HUES64 (cell line): ENCODE measurements around the gene GNB3.

ENCODE experiments used
- H3K27ac ChIP-seq: 2 replicates; pipeline ENCODE4 v1.7.0; 2013; ENCODE audit warnings: low read depth, low read length, inconsistent platforms
- H3K27me3 ChIP-seq: 2 replicates; pipeline ENCODE4 v1.6.1; 2013; ENCODE audit warnings: mild to moderate bottlenecking, low read length; ENCODE audit not compliant: insufficient read depth
- H3K36me3 ChIP-seq: 2 replicates; pipeline ENCODE4 v1.6.1; 2013; ENCODE audit warnings: mild to moderate bottlenecking, low read length; ENCODE audit not compliant: insufficient read depth
- H3K4me1 ChIP-seq: 2 replicates; pipeline ENCODE4 v1.6.1; 2013; ENCODE audit warnings: mild to moderate bottlenecking, low read length, moderate library complexity; ENCODE audit not compliant: insufficient read depth
- H3K4me3 ChIP-seq: 2 replicates; pipeline ENCODE4 v1.5.1; 2013; ENCODE audit warnings: mild to moderate bottlenecking, low read length, moderate library complexity
- H3K9ac ChIP-seq: 2 replicates; pipeline ENCODE4 v1.6.1; 2013; ENCODE audit warnings: mild to moderate bottlenecking, low read depth, low read length
- H3K9me3 ChIP-seq: 2 replicates; pipeline ENCODE4 v1.6.1; 2013; ENCODE audit warnings: low read depth, low read length; ENCODE audit not compliant: insufficient read depth
- WGBS: fragments of 150-250, 120-280 bp; methylation state at CpG from one replicate; pipeline ENCODE4 v1.1.7; 2013; ENCODE audit warnings: missing lambda C conversion rate; 5-methylcytosine and 5-hydroxymethylcytosine counted together

GNB3 gene

DNA sequence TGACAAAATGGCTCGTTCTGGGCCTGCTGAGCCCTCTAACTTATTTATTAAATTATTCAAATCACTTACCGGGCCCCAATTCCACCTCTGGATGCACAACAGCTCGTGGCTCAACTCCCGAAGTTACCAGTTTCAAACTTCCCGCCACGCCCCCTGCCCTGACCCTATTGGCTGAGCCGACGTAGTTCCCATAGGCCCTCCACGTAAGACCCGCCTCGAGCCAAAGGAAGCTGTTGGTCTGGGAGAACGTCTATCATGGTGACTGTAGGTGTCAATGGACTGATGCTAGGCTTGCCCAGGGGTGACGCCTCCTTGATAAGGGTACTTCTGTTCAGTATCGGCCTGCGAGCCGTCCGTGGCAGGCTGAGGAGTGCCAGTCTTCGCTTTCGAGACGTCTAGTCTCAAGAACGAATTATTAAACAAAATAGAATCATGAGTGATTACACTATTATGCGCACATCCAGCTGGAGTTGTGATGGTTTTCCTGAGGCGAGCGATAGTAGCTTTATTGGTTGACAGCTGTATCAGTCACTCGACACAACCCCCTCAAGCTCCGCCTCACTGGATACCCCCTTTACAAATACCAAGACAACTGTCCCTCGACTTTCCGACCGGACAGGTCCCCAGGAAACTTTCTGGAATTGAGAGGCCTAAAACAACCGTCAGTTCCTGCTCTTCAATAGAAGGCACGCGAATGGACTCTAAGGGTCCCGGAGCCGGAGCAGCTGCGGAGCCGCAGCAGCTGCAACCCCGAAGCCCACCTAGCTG lies 10.6 kb downstream of the GNB3 start, which contains the start of gene CDCA3:
TSS of gene CDCA3 (minus strand) at position 134 of the 768 bp plus-strand sequence. CDS start 334 bp downstream, outside the sequence.
- H3K27me3 ChIP-seq, result no peaks in the 10 kb centered on the region
- under 1% methylated on average over 36 of the region's 37 CpGs for WGBS
- H3K27ac ChIP-seq, result peak within 1 kb of the TSS; percentile 76; the same call in 1 of the 2 replicates
- H3K36me3 ChIP-seq, result peaks cover 50% of the 10 kb centered on the region
- no peaks in the 10 kb centered on the region for H3K9me3 ChIP-seq
- H3K9ac ChIP-seq, result peak within 1 kb of the TSS; percentile 76
- peaks cover 10% of the 10 kb centered on the region for H3K4me1 ChIP-seq
- H3K4me3 ChIP-seq, result peak within 1 kb of the TSS; percentile 70

DNA sequence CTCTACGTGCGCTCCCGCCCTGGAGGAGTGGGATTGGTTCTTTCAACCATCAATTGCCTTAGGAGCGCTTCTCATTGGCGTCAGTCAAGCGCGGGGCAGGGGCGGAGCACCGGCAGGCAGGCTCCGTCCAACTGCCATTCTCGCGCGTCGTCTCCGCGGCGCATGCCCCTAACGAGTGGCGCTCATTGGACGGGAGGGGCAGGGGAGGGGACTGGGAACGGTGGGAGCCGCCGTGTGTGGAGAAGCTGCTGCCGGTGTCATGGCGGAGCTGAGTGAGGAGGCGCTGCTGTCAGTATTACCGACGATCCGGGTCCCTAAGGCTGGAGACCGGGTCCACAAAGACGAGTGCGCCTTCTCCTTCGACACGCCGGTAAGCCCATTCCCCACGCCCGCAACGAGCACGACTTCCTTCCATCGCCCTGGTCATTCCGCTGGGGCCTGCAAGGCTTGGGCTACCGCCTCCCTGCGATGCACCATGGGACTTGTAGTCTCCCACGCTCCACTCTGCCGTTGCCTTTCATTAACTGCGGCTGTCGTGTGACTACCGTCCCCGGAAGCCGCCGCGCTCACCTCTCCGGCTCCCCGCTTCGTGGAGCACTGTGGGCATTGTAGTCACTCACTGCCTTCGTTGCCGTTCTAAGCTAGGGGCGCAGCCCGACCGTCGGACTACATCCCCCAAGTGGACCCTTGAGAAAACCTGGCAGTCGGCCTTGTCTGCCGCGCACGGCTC lies 11.4 kb downstream of the GNB3 start, which contains the start of gene USP5:
TSS of gene USP5 (plus strand) at position 230 of the 730 bp plus-strand sequence. CDS start at position 260, 30 bp downstream.
- H3K36me3 ChIP-seq, result peaks cover 50% of the 10 kb centered on the region
- H3K4me3 ChIP-seq, result peak within 1 kb of the TSS; percentile 70
- peak within 1 kb of the TSS; percentile 76 for H3K9ac ChIP-seq
- WGBS, result under 1% methylated on average over 65 of the region's 65 CpGs
- no peaks in the 10 kb centered on the region for H3K9me3 ChIP-seq
- H3K27me3 ChIP-seq, result no peaks in the 10 kb centered on the region
- peak within 1 kb of the TSS; percentile 76; the same call in 1 of the 2 replicates for H3K27ac ChIP-seq
- H3K4me1 ChIP-seq, result peaks cover 10% of the 10 kb centered on the region

DNA sequence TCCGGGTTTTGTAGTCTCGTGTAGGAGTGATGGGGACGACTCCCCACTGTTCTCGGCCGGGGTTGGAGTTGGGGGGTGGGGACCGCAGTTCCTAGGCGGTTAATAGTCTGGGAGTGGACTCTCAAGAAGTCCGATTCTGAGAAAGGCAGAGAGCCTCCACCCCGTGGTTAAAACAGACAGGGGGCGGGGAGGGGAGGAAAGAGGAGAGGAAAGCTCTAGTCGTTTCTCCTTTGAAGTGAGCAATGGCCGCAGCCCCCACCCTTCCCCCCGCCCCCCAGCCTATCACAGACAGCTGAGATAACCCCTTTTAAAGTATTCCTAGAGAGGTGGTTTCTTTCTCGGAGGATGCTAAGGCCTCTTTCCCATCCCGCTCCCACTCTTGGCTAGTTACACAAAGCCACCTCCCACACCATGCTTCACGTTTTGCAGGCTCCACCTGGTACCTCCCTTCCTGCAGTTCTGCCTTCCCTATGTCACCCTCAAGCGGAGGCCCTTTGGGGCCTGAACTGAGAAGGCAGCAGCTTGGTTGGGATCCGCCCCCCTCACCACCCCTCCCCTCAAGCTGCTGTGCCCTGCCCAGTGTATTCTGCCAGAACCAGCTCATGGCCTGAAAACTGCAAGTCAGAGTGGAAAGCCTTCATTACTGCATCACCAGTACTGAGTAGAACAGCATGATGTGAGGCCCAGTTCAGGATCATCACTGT lies 12.1 kb downstream of the GNB3 start:
- Histone ChIP-seq H3K4me1 (peaks cover 10% of the 10 kb centered on the region), H3K4me3 (peak overlapping the region; percentile 70), H3K36me3 (peaks cover 50% of the 10 kb centered on the region), H3K9ac (peak overlapping the region; percentile 57; the same call in 1 of the 2 replicates), H3K9me3 (no peaks in the 10 kb centered on the region), H3K27me3 (no peaks in the 10 kb centered on the region), H3K27ac (peak overlapping the region; percentile 57; the same call in 1 of the 2 replicates)
- WGBS, result 3% methylated on average over 16 of the region's 18 CpGs

DNA sequence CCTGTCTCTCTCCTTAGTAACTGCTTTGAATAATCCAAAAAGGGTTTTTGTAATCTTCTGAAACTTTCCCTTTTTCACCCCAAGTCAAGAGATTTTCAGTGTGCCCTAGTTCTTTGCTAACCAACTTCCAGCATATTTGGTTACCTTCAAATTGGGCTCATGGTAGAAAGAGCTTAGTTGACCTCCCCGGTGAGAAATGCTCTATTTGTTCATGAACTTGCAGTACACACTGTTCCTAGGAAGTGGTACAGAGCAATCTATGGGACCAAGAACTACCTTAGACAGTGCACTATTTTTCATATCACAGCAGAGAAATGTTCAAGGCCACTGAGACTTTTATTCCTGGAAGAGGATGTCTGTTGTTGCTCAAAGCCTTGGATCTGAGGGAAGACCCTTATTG lies 12.9 kb downstream of the GNB3 start:
- Histone ChIP-seq H3K9ac (peak overlapping the region; percentile 57; the same call in 1 of the 2 replicates), H3K9me3 (no peaks in the 10 kb centered on the region), H3K4me3 (peak overlapping the region; percentile 70; the same call in 1 of the 2 replicates), H3K27ac (no peak overlapping the region), H3K4me1 (peaks cover 10% of the 10 kb centered on the region), H3K36me3 (peaks cover 51% of the 10 kb centered on the region), H3K27me3 (no peaks in the 10 kb centered on the region)
- WGBS, result 92% methylated on average over 1 of the region's 1 CpG

DNA sequence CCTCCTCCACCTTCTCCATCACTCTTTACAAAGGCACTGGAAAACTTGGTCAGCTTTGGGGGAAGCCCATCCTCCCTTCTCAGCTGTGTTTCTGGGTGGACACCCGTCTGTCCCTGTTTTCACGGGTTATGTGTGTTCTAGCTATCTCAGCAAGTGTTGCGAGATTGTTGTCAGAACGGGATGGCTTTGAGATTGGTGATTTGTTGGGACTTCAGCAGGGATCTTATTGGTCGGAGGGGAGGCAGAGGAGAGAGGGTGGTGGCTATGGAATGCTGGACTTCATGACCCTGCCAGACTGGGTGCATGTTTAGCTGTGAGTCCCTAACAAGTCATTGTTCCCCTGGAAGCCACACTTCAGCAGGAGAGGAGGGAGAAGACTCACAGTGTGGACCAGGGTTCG lies 13.3 kb downstream of the GNB3 start:
- no peak overlapping the region for H3K9ac ChIP-seq
- 91% methylated on average over 6 of the region's 6 CpGs for WGBS
- no peaks in the 10 kb centered on the region for H3K9me3 ChIP-seq
- no peak overlapping the region; the same call in 1 of the 2 replicates for H3K27ac ChIP-seq
- H3K27me3 ChIP-seq, result no peaks in the 10 kb centered on the region
- peaks cover 51% of the 10 kb centered on the region for H3K36me3 ChIP-seq
- H3K4me3 ChIP-seq, result no peak overlapping the region
- peaks cover 10% of the 10 kb centered on the region for H3K4me1 ChIP-seq

DNA sequence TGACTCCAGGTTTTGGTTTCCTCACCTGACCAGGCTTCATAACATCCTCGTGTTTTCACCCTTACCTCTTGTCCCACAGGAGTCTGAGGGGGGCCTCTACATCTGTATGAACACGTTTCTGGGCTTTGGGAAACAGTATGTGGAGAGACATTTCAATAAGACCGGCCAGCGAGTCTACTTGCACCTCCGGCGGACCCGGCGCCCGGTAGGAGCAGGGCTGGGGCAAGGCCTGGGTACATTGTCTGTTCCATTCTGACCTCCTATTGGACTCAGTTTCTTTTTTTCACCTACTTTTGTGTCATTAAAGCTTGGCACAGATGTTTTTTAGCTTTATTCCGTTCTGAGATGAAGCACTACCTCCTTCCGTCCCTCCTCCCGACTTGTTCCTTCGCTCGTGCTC lies 14.6 kb downstream of the GNB3 start:
- Histone ChIP-seq H3K27me3 (no peaks in the 10 kb centered on the region), H3K27ac (no peak overlapping the region), H3K36me3 (peaks cover 50% of the 10 kb centered on the region), H3K4me1 (peaks cover 8% of the 10 kb centered on the region), H3K9me3 (no peaks in the 10 kb centered on the region), H3K9ac (no peak overlapping the region), H3K4me3 (no peak overlapping the region)
- WGBS, result 95% methylated on average over 14 of the region's 14 CpGs

DNA sequence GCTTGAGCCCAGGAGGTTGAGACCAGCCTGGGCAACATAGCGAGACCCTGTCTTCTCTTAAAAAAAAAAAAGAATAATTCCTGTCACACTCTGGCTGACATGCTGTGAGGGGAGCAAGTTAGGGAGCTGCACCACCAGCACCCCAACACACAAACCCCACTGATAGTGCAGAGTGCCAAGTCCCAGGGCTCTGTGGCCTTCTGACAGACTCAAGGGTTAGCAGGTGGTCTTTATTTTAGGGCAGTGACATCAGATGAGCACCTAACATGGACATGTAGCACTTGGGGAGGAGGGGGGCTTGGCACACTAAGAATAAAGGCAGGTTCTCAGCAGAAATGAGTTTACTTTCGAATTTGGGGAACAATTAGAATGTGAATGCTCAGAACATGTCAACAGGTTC lies 18.1 kb downstream of the GNB3 start:
- no peak overlapping the region for H3K4me3 ChIP-seq
- H3K4me1 ChIP-seq, result 0 out of 2 replicates have a peak, but pooled peaks cover under 1% of the 10 kb centered on the region
- H3K36me3 ChIP-seq, result peaks cover 85% of the 10 kb centered on the region
- no peak overlapping the region for H3K9ac ChIP-seq
- WGBS, result 100% methylated on average over 1 of the region's 2 CpGs
- H3K27ac ChIP-seq, result no peak overlapping the region
- no peaks in the 10 kb centered on the region for H3K9me3 ChIP-seq
- H3K27me3 ChIP-seq, result no peaks in the 10 kb centered on the region

DNA sequence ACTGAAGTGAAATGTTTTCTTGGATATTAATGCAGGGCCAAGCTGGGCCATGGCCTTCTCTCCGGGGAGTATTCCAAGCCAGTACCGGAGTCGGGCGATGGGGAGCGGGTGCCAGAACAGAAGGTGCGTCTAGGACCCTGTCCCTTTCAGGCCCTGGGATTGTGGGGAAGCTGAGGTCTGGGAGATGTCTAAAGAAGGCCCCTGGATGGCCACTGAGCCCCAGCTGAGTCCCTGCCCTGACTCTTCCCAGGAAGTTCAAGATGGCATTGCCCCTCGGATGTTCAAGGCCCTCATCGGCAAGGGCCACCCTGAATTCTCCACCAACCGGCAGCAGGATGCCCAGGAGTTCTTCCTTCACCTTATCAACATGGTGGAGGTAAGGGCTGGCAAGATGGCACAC lies 19.4 kb downstream of the GNB3 start:
- H3K36me3 ChIP-seq, result peaks cover 94% of the 10 kb centered on the region
- 95% methylated on average over 9 of the region's 9 CpGs for WGBS

DNA sequence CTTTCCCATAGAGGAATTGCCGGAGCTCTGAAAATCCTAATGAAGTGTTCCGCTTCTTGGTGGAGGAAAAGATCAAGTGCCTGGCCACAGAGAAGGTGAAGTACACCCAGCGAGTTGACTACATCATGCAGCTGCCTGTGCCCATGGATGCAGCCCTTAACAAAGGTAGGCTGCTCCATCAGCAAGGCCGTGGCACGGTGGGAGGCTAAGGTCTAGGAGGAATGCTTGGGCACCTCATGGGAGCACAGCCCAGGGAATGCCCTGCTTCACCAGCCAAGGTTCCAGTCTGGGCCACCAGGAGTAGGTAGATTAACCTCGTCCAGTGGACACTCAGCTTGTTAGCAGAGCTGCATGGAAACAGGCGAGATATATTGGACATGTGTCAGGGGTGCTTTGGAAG lies 20.2 kb downstream of the GNB3 start:
- no peak overlapping the region for H3K27ac ChIP-seq
- H3K9me3 ChIP-seq, result no peaks in the 10 kb centered on the region
- H3K4me1 ChIP-seq, result 0 out of 2 replicates have a peak, but pooled peaks cover 3% of the 10 kb centered on the region
- 95% methylated on average over 7 of the region's 7 CpGs for WGBS
- peaks cover 93% of the 10 kb centered on the region for H3K36me3 ChIP-seq
- H3K4me3 ChIP-seq, result no peak overlapping the region
- H3K27me3 ChIP-seq, result no peaks in the 10 kb centered on the region
- no peak overlapping the region for H3K9ac ChIP-seq

More for the DNA sequence above, 19.4 kb downstream of the GNB3 start:
- H3K4me3 ChIP-seq, result no peak overlapping the region
- H3K9me3 ChIP-seq, result no peaks in the 10 kb centered on the region
- H3K9ac ChIP-seq, result no peak overlapping the region
- no peaks in the 10 kb centered on the region for H3K27me3 ChIP-seq
- H3K27ac ChIP-seq, result no peak overlapping the region
- no peaks in the 10 kb centered on the region for H3K4me1 ChIP-seq

DNA sequence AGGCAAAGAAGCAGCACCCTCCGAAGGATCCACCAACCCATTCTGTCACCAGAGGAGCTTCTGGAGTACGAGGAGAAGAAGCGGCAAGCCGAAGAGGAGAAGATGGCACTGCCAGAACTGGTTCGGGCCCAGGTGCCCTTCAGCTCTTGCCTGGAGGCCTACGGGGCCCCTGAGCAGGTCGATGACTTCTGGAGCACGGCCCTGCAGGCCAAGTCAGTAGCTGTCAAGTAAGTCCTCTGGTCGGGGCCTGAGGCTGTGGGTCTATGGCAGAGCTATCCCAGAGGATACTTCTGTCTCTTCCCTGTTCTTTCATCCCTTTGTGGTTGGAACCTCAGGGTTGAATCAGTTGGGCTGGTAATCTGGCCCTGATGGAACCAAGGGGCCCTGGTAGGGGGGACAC lies 20.7 kb downstream of the GNB3 start:
- Histone ChIP-seq H3K4me3 (no peak overlapping the region), H3K27me3 (no peaks in the 10 kb centered on the region), H3K4me1 (0 out of 2 replicates have a peak, but pooled peaks cover 6% of the 10 kb centered on the region), H3K36me3 (peaks cover 88% of the 10 kb centered on the region), H3K9ac (no peak overlapping the region), H3K9me3 (no peaks in the 10 kb centered on the region), H3K27ac (no peak overlapping the region)
- WGBS, result 95% methylated on average over 9 of the region's 9 CpGs
